Transverse colon (tissue), 3 donors: ENCODE measurements around the gene RRM2.

Source experiments
- CTCF ChIP-seq, 5 experiments: fragments of 200-600 bp in 3 of 5; fragments of 450-650 bp in 2 of 5; sonication (generic) in 3 of 5; IDR thresholded peaks; 1 replicate in 2 of 5; 2 replicates in 3 of 5; pipeline ENCODE4 v1.5.1; 2016 to 2017; ENCODE audit warnings: antibody characterized with exemption in 5 of 5, inconsistent platforms in 3 of 5, mild to moderate bottlenecking in 2 of 5, moderate library complexity in 1 of 5
- EP300 ChIP-seq: sonication (generic); formaldehyde crosslinking; IDR thresholded peaks from one replicate; pipeline ENCODE4 v1.6.1; 2017; ENCODE audit warnings: antibody characterized with exemption, low read depth

GRCh38 chr2:10124538-10125045 is 2.1 kb downstream of the RRM2 start:
- TF ChIP-seq EP300 = no peak
- peak; percentile 64 to 83 (median 77) for TF ChIP-seq CTCF (IDR thresholded peaks at IDR 0.05)
